Heart right ventricle (tissue), 16 donors: ENCODE results near the gene ZFYVE28. TPM values are rescaled to one million over a fixed set of nuclear protein-coding genes. Genes with fewer than 3 reads are reported as not detected.

Experiments used
- ATAC-seq, 8 donors: fragments of 200-7000 bp; cut with Tn5 transposase; one replicate each; pipeline ENCODE4 v1.9.1; 2020; ENCODE audit warnings: mild to moderate bottlenecking in 8 of 8, moderate library complexity in 8 of 8, moderate number of reproducible peaks in 1 of 8
- DNase-seq, 2 donors: peaks; one replicate each; pipeline ENCODE4 v3.0.0-alpha.2; 2020
- H3K27ac ChIP-seq, 10 donors: fragments of 200-600 bp; sonication (generic) in 2 of 10; one replicate each; pipeline versions ENCODE4 v1.5.0 to v1.8.0; 2020 to 2022; ENCODE audit warnings: mild to moderate bottlenecking in 3 of 10
- H3K27me3 ChIP-seq, 7 donors: fragments of 200-600 bp; one replicate each; pipeline ENCODE4 v1.8.0; 2021 to 2022; ENCODE audit warnings: mild to moderate bottlenecking in 2 of 7
- H3K36me3 ChIP-seq, 9 donors: fragments of 200-600 bp; sonication (generic) in 1 of 9; one replicate each; pipeline versions ENCODE4 v1.5.0 to v1.8.0; 2020 to 2022; ENCODE audit warnings: mild to moderate bottlenecking in 2 of 9
- H3K4me1 ChIP-seq, 9 donors: fragments of 200-600 bp; sonication (generic) in 1 of 9; one replicate each; pipeline versions ENCODE4 v1.5.0 to v1.8.0; 2020 to 2022; ENCODE audit warnings: mild to moderate bottlenecking in 4 of 9
- H3K4me3 ChIP-seq, 10 donors: fragments of 200-600 bp; sonication (generic) in 2 of 10; one replicate each; pipeline versions ENCODE4 v1.5.0 to v1.8.0; 2020 to 2022; ENCODE audit warnings: mild to moderate bottlenecking in 7 of 10, moderate library complexity in 2 of 10
- H3K9me3 ChIP-seq, 11 donors: fragments of 200-600 bp in 10 of 11; sonication (generic) in 2 of 11; one replicate each; pipeline versions ENCODE4 v1.5.0 to v1.8.0; 2013 to 2022; ENCODE audit warnings: mild to moderate bottlenecking in 2 of 11, control low read depth in 1 of 11, moderate library complexity in 1 of 11
- CTCF ChIP-seq, 9 donors: fragments of 200-600 bp; sonication (generic) in 2 of 9; IDR thresholded peaks; one replicate each; pipeline versions ENCODE4 v1.5.0 to v1.8.0; 2021 to 2022; ENCODE audit warnings: antibody characterized with exemption in 9 of 9, mild to moderate bottlenecking in 5 of 9, moderate library complexity in 1 of 9
- WGBS, 2 donors: extraction: QIAGEN DNeasy Blood & Tissue Kit; methylation state at CpG; one replicate each; pipeline ENCODE4 v1.1.7; 2013; ENCODE audit warnings: inconsistent platforms in 1 of 2; 5-methylcytosine and 5-hydroxymethylcytosine counted together
- intact Hi-C, 10 donors: fragments of 100-400 bp; cut with DNase I; formaldehyde crosslinking; loops; one replicate each; pipeline versions ENCODE4 v1.11.1 to v1.14.2; 2022
- polyA plus RNA-seq, 2 donors: library from polyadenylated mRNA; stranded (reverse); fragments of 200-250 nt; gene quantifications; one replicate each; pipeline ENCODE4 v1.2.3, GENCODE V29; 2013
- total RNA-seq, 10 donors: library from RNA; stranded (reverse); fragmentation: NEBNext Ultra II Directional in 3 of 10; extraction: Animal tissue kit (Norgen Biotek cat#: 25700) in 3 of 10; gene quantifications; one replicate each; pipeline versions ENCODE4 v1.2.1 to v1.2.4, GENCODE V29; 2021 to 2023
- donor health status: Arrhythmogenic right ventricular cardiomyopathy.
- donor health status: ischemic (EF 13 %, LVEDD 7.1; RV severe dilation, severe dysfunction).
- donor health status: healthy with polysubstance abuse.
- donor health status: DM: no; HTN: yes; CAD: no.
- donor health status: DM: no; HTN: no; CAD: no.
- donor health status: ischemic (EF 25% LVEDD 6.9; RV normal size, moderate dysfunction).
- donor health status: ischemic (EF 25% LVEDD 5.7; RV mildly dilated, moderate dysfunction).
- donor health status: healthy.
- donor health status: DM: yes; HTN: yes; CAD: no.
- donor health status: Ischemic cardiomyopathy.
- donor health status: ischemic (EF 35%, LVEDD 5.7; RV mildly dilated, moderate dysfunction).
- donor health status: nonischemic (EF 11% LVEDD 7.7; RV severe dilation, severe dysfunction).
- donor health status: DM: yes; HTN: yes; CAD: no.
- donor health status: PGD.
- donor health status: ischemic (EF 29% LVEDD 5.4; RV normal size, mild dysfunction).
- donor health status: nonischemic (EF 23%, LVEDD 6.1; RV moderate dilation, normal function).

The ZFYVE28 gene
- total and polyA plus RNA-seq, 12 donors: 2.3 to 9.9 (median 3.5) TPM

GRCh38 chr4:2266821-2267220 lies 151.6 kb downstream of the ZFYVE28 start:
- peak overlapping the region in 6 of 10 donors; percentile 53 to 88 (median 75) for H3K27ac ChIP-seq
- no peaks in the 10 kb centered on the region for H3K36me3 ChIP-seq
- H3K9me3 ChIP-seq: no peaks in the 10 kb centered on the region
- intact Hi-C loops: loop anchor here in 4 of 10 donors (10.0 kb wide), 1 partner anchor 148 kb away; the partner anchor contains the start of genes CFAP99 (in 4 of the 4) and ZFYVE28 (in 4 of the 4)
- no peak for ATAC-seq
- H3K4me1 ChIP-seq: peaks cover 12 to 60% (median 33%) of the 10 kb centered on the region in 9 donors
- DNase-seq: no peak
- H3K27me3 ChIP-seq: no peaks in the 10 kb centered on the region
- no peak for TF ChIP-seq CTCF (IDR thresholded peaks at IDR 0.05)
- no peak overlapping the region for H3K4me3 ChIP-seq
- WGBS, 2 donors: 82 to 95% methylated on average over 5 of the region's 5 CpGs

GRCh38 chr4:2266181-2266580 lies 152.3 kb downstream of the ZFYVE28 start:
- 10% methylated on average over 8 of the region's 8 CpGs for WGBS, 2 donors
- intact Hi-C loops: loop anchor here in 4 of 10 donors (10.0 kb wide), 1 partner anchor 149 kb away; the partner anchor contains the start of genes CFAP99 (in 4 of the 4) and ZFYVE28 (in 4 of the 4)
- H3K27ac ChIP-seq: peak overlapping the region; percentile 10 to 88 (median 70)
- ATAC-seq (peak in 4 of 8 donors; percentile 18 to 61 (median 38)), DNase-seq (peak; percentile 63 to 80)
- H3K36me3 ChIP-seq: no peaks in the 10 kb centered on the region
- TF ChIP-seq CTCF (IDR thresholded peaks at IDR 0.05): no peak
- no peaks in the 10 kb centered on the region for H3K27me3 ChIP-seq
- peaks cover 12 to 60% (median 33%) of the 10 kb centered on the region in 9 donors for H3K4me1 ChIP-seq
- no peaks in the 10 kb centered on the region for H3K9me3 ChIP-seq
- H3K4me3 ChIP-seq: peak overlapping the region in 1 of 10 donors; percentile 4

GRCh38 chr4:2265113-2266110 lies 153.0 kb downstream of the ZFYVE28 start:
- 75 to 77% methylated on average over 19 of the region's 19 CpGs for WGBS, 2 donors
- intact Hi-C loops: loop anchor here in 4 of 10 donors (10.0 kb wide), 1 partner anchor 149 kb away; the partner anchor contains the start of genes CFAP99 (in 4 of the 4) and ZFYVE28 (in 4 of the 4)
- no peak for TF ChIP-seq CTCF (IDR thresholded peaks at IDR 0.05)
- ATAC-seq (no peak), DNase-seq (no peak)
- peak overlapping the region; percentile 10 to 88 (median 70) for H3K27ac ChIP-seq
- no peaks in the 10 kb centered on the region for H3K27me3 ChIP-seq
- H3K9me3 ChIP-seq: no peaks in the 10 kb centered on the region
- no peaks in the 10 kb centered on the region for H3K36me3 ChIP-seq
- peak overlapping the region in 1 of 10 donors; percentile 4 for H3K4me3 ChIP-seq
- peaks cover 14 to 67% (median 37%) of the 10 kb centered on the region in 9 donors for H3K4me1 ChIP-seq

- H3K4me1 ChIP-seq: peaks cover 23 to 71% (median 46%) of the 10 kb centered on the region in 9 donors
- ATAC-seq (no peak), DNase-seq (no peak)
- H3K36me3 ChIP-seq: peaks cover 0 to 3% (median 0%) of the 10 kb centered on the region in 9 donors
- no peak overlapping the region for H3K4me3 ChIP-seq
- 83 to 95% methylated on average over 4 to 6 of the region's 6 CpGs for WGBS, 2 donors
- intact Hi-C loops: loop anchor here in 6 of 10 donors (5.0 to 10.0 kb wide), 2 partner anchors 150 to 153 kb away; partner anchors contain the start of genes CFAP99 (in 6 of the 6) and ZFYVE28 (in 6 of the 6)
- H3K9me3 ChIP-seq: no peaks in the 10 kb centered on the region
- H3K27me3 ChIP-seq: no peaks in the 10 kb centered on the region
- H3K27ac ChIP-seq: no peak overlapping the region
- TF ChIP-seq CTCF (IDR thresholded peaks at IDR 0.05): no peak
These were observed 153.9 kb downstream of the ZFYVE28 start for GRCh38 chr4:2264481-2265041.
